HEK293 (cell line): ENCODE results near the gene LRRN4.

Experiments
- CTCF ChIA-PET: fragments of 350-600 bp; formaldehyde crosslinking; extraction: SDS; loops from one replicate; lab custom pipeline; 2021; ENCODE audit warnings: antibody characterized with exemption; lab: Yijun Ruan, JAX
- POLR2A ChIA-PET: fragments of 300-600 bp; formaldehyde crosslinking; extraction: SDS; loops from one replicate; lab custom pipeline; 2020; ENCODE audit warnings: antibody characterized with exemption, inconsistent platforms; lab: Yijun Ruan, JAX
- H3K27ac ChIP-seq: fragments of 200-500 bp; sonication (Bioruptor generic); 2 replicates; pipeline ENCODE4 v1.5.1; 2014; ENCODE audit warnings: low read depth, low read length, control low read depth, inconsistent platforms; ENCODE audit errors: extremely low read depth
- H3K36me3 ChIP-seq, 2 experiments: fragments of 200-500 bp in 1 of 2; sonication (Bioruptor generic) in 1 of 2; 1 replicate in 1 of 2; 2 replicates in 1 of 2; pipeline ENCODE4 v1.5.1; 2014 to 2017; ENCODE audit warnings: inconsistent platforms in 2 of 2, low read length in 2 of 2; ENCODE audit not compliant: control insufficient read depth in 2 of 2, insufficient read depth in 1 of 2
- H3K4me1 ChIP-seq: fragments of 200-500 bp; sonication (Bioruptor generic); 2 replicates; pipeline ENCODE4 v1.5.1; 2014; ENCODE audit warnings: mild to moderate bottlenecking, low read length, inconsistent platforms; ENCODE audit not compliant: control insufficient read depth, insufficient read depth
- H3K4me3 ChIP-seq: 2 replicates; pipeline ENCODE4 v1.5.1; 2011; ENCODE audit warnings: low read depth, mild to moderate bottlenecking, control low read depth, low read length, moderate library complexity
- H3K9me3 ChIP-seq: fragments of 200-500 bp; sonication (Bioruptor generic); 2 replicates; pipeline ENCODE4 v1.5.1; 2014; ENCODE audit warnings: low read depth, low read length, inconsistent platforms; ENCODE audit not compliant: control insufficient read depth, insufficient read depth
- BCL11A ChIP-seq: fragments of 450-650 bp; formaldehyde crosslinking; IDR thresholded peaks from 2 replicates; pipeline ENCODE4 v1.5.1; 2016; ENCODE audit warnings: low read depth, missing biosample characterization, missing genetic modification characterization
- HOXC10 ChIP-seq: sonication (generic); formaldehyde crosslinking; IDR thresholded peaks from 2 replicates; pipeline ENCODE4 v1.8.1; 2023; ENCODE audit warnings: mild to moderate bottlenecking, missing genetic modification reagents
- KLF8 ChIP-seq: fragments of 450-650 bp; formaldehyde crosslinking; IDR thresholded peaks from 2 replicates; pipeline ENCODE4 v1.5.1; 2016; ENCODE audit warnings: missing biosample characterization, missing genetic modification characterization
- MYNN ChIP-seq: fragments of 450-650 bp; formaldehyde crosslinking; IDR thresholded peaks from 2 replicates; pipeline ENCODE4 v1.5.1; 2016; ENCODE audit warnings: missing biosample characterization, missing genetic modification characterization, borderline replicate concordance
- SALL2 ChIP-seq: fragments of 450-650 bp; formaldehyde crosslinking; IDR thresholded peaks from 2 replicates; pipeline ENCODE4 v1.5.0; 2017; ENCODE audit warnings: missing biosample characterization, mild to moderate bottlenecking, missing genetic modification characterization, borderline replicate concordance
- SCRT2 ChIP-seq: fragments of 450-650 bp; formaldehyde crosslinking; IDR thresholded peaks from 2 replicates; pipeline ENCODE4 v1.5.1; 2016; ENCODE audit warnings: missing biosample characterization, missing genetic modification characterization
- SP7 ChIP-seq: fragments of 450-650 bp; formaldehyde crosslinking; IDR thresholded peaks from 2 replicates; pipeline ENCODE4 v1.5.1; 2016; ENCODE audit warnings: missing biosample characterization, missing genetic modification characterization
- ZBTB20 ChIP-seq: fragments of 450-650 bp; formaldehyde crosslinking; IDR thresholded peaks from 2 replicates; pipeline ENCODE4 v1.5.1; 2016; ENCODE audit warnings: missing biosample characterization, missing genetic modification characterization
- ZNF112 ChIP-seq: fragments of 450-650 bp; formaldehyde crosslinking; IDR thresholded peaks from 2 replicates; pipeline ENCODE4 v1.5.0; 2017; ENCODE audit warnings: missing biosample characterization, missing genetic modification characterization
- ZNF140 ChIP-seq: fragments of 450-650 bp; formaldehyde crosslinking; IDR thresholded peaks from 2 replicates; pipeline ENCODE4 v1.5.1; 2016; ENCODE audit warnings: missing biosample characterization, missing genetic modification characterization
- ZNF169 ChIP-seq: fragments of 450-650 bp; formaldehyde crosslinking; IDR thresholded peaks from 2 replicates; pipeline ENCODE4 v1.5.1; 2016; ENCODE audit warnings: missing biosample characterization, missing genetic modification characterization
- ZNF324 ChIP-seq: fragments of 450-650 bp; formaldehyde crosslinking; IDR thresholded peaks from 2 replicates; pipeline ENCODE4 v1.5.1; 2016; ENCODE audit warnings: missing biosample characterization, missing genetic modification characterization
- ZNF341 ChIP-seq: fragments of 450-650 bp; formaldehyde crosslinking; IDR thresholded peaks from 2 replicates; pipeline ENCODE4; 2016; ENCODE audit warnings: low read depth, missing biosample characterization, missing genetic modification characterization
- ZNF394 ChIP-seq: fragments of 450-650 bp; formaldehyde crosslinking; IDR thresholded peaks from 2 replicates; pipeline ENCODE4 v1.5.1; 2016; ENCODE audit warnings: missing biosample characterization, missing genetic modification characterization, mild to moderate bottlenecking, moderate library complexity, borderline replicate concordance
- ZNF426 ChIP-seq: fragments of 450-650 bp; formaldehyde crosslinking; IDR thresholded peaks from 2 replicates; pipeline ENCODE4 v1.5.1; 2017; ENCODE audit warnings: missing biosample characterization, missing genetic modification characterization, mild to moderate bottlenecking, inconsistent platforms, moderate library complexity
- ZNF473 ChIP-seq: fragments of 450-650 bp; formaldehyde crosslinking; IDR thresholded peaks from 2 replicates; pipeline ENCODE4 v1.5.1; 2017; ENCODE audit warnings: missing biosample characterization, missing genetic modification characterization
- ZNF48 ChIP-seq: fragments of 450-650 bp; formaldehyde crosslinking; IDR thresholded peaks from 2 replicates; pipeline ENCODE4 v1.5.1; 2016; ENCODE audit warnings: missing biosample characterization, missing genetic modification characterization
- ZNF529 ChIP-seq: fragments of 450-650 bp; formaldehyde crosslinking; IDR thresholded peaks from 2 replicates; pipeline ENCODE4 v1.5.1; 2017; ENCODE audit warnings: missing genetic modification characterization, missing biosample characterization; ENCODE audit not compliant: insufficient replicate concordance
- ZNF596 ChIP-seq: fragments of 450-650 bp; IDR thresholded peaks from 2 replicates; pipeline ENCODE4 v1.5.0; 2018; ENCODE audit warnings: missing biosample characterization, mild to moderate bottlenecking, missing genetic modification characterization, moderate library complexity
- ZNF600 ChIP-seq: fragments of 450-650 bp; formaldehyde crosslinking; IDR thresholded peaks from 2 replicates; pipeline ENCODE4 v1.5.1; 2016; ENCODE audit warnings: missing biosample characterization, missing genetic modification characterization
- ZNF610 ChIP-seq: fragments of 450-650 bp; formaldehyde crosslinking; IDR thresholded peaks from 2 replicates; pipeline ENCODE4 v1.5.1; 2016; ENCODE audit warnings: missing biosample characterization, missing genetic modification characterization, borderline replicate concordance
- ZNF629 ChIP-seq: fragments of 450-650 bp; formaldehyde crosslinking; IDR thresholded peaks from 2 replicates; pipeline ENCODE4 v1.5.1; 2017; ENCODE audit warnings: missing biosample characterization, missing genetic modification characterization
- ZNF776 ChIP-seq: fragments of 450-650 bp; formaldehyde crosslinking; IDR thresholded peaks from 2 replicates; pipeline ENCODE4 v1.5.0; 2017; ENCODE audit warnings: missing biosample characterization, missing genetic modification characterization, borderline replicate concordance
- ZNF777 ChIP-seq: fragments of 450-650 bp; formaldehyde crosslinking; IDR thresholded peaks from 2 replicates; pipeline ENCODE4 v1.5.1; 2017; ENCODE audit warnings: missing biosample characterization, missing genetic modification characterization, borderline replicate concordance
- ZSCAN16 ChIP-seq: fragments of 450-650 bp; formaldehyde crosslinking; IDR thresholded peaks from 2 replicates; pipeline ENCODE4 v1.5.1; 2016; ENCODE audit warnings: missing biosample characterization, missing genetic modification characterization
- ZXDB ChIP-seq: fragments of 450-650 bp; formaldehyde crosslinking; IDR thresholded peaks from 2 replicates; pipeline ENCODE4 v1.5.1; 2016; ENCODE audit warnings: missing biosample characterization, missing genetic modification characterization
- TF ChIP-seq, protein P1 (sequence below): fragments of 450-650 bp; formaldehyde crosslinking; IDR thresholded peaks from 2 replicates; pipeline ENCODE4 v1.5.1; 2016; ENCODE audit warnings: missing biosample characterization, missing genetic modification characterization, borderline replicate concordance
- TF ChIP-seq, protein P2 (sequence below): fragments of 450-650 bp; formaldehyde crosslinking; IDR thresholded peaks from 2 replicates; pipeline ENCODE4 v1.5.1; 2016; ENCODE audit warnings: missing biosample characterization, missing genetic modification characterization
- TF ChIP-seq, protein P3 (sequence below): fragments of 450-650 bp; formaldehyde crosslinking; IDR thresholded peaks from 2 replicates; pipeline ENCODE4 v1.5.1; 2016; ENCODE audit warnings: missing biosample characterization, missing genetic modification characterization

The LRRN4 gene

DNA sequence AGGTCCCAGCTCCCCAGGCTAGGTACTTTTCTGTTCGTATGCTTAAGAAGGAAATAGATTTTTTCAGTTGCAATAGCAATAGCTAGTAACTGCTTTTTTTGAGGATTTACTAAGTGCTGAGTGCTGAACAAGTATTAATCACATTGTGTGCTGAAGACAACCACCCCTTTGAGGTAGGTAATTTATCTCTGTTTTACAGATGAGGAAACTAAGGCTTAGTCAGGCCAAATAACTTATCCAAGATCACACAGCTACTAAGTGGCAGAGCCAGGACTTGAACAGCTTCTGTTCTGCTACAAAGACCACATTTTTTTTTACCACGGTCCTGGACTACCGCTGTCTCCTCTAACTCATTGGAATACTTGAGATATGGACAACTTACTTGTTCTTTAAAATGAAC lies 39.8 kb downstream of the LRRN4 start (continued):
- TF ChIP-seq, protein P1, sequence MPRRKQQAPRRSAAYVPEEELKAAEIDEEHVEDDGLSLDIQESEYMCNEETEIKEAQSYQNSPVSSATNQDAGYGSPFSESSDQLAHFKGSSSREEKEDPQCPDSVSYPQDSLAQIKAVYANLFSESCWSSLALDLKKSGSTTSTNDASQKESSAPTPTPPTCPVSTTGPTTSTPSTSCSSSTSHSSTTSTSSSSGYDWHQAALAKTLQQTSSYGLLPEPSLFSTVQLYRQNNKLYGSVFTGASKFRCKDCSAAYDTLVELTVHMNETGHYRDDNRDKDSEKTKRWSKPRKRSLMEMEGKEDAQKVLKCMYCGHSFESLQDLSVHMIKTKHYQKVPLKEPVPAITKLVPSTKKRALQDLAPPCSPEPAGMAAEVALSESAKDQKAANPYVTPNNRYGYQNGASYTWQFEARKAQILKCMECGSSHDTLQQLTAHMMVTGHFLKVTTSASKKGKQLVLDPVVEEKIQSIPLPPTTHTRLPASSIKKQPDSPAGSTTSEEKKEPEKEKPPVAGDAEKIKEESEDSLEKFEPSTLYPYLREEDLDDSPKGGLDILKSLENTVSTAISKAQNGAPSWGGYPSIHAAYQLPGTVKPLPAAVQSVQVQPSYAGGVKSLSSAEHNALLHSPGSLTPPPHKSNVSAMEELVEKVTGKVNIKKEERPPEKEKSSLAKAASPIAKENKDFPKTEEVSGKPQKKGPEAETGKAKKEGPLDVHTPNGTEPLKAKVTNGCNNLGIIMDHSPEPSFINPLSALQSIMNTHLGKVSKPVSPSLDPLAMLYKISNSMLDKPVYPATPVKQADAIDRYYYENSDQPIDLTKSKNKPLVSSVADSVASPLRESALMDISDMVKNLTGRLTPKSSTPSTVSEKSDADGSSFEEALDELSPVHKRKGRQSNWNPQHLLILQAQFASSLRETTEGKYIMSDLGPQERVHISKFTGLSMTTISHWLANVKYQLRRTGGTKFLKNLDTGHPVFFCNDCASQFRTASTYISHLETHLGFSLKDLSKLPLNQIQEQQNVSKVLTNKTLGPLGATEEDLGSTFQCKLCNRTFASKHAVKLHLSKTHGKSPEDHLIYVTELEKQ: no peak
- TF ChIP-seq ZNF169 (no peak), ZBTB20 (no peak), ZNF529 (no peak), ZNF48 (tag by site-specific recombination) (no peak), SP7 (tag by site-specific recombination) (no peak), ZNF112 (tag by site-specific recombination) (no peak), ZNF596 (tag by site-specific recombination) (no peak)

DNA sequence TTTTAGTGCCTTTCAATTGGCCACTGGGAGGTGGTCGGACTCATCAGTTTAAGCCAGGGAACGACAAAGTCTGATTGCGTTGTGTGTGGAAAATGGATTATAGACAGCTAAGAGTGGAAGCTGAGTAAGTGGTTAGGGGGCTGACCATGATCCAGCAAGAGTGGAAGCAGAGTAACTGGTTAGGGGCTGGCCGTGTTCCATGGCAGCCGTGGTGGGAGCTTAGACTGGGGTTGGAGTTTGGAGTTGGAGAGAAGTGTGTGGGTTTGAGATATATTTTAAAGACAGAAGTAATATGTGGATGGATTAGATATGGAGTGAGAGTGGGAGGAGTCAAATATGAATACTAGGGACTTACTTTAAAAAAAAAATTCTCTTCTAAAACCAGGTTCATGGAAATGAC lies 41.7 kb downstream of the LRRN4 start:
- no peak for TF ChIP-seq ZNF140 (tag by site-specific recombination)
- no peak for TF ChIP-seq ZXDB (tag by site-specific recombination)
- no peak for TF ChIP-seq ZNF777 (tag by site-specific recombination)
- no peak for TF ChIP-seq ZSCAN16 (tag by site-specific recombination)
- TF ChIP-seq ZNF394 (tag by site-specific recombination): no peak
- H3K4me3 ChIP-seq: no peak overlapping the region
- ChIA-PET CTCF (no interaction called here), POLR2A (no interaction called here)
- no peaks in the 10 kb centered on the region for H3K4me1 ChIP-seq
- H3K27ac ChIP-seq: no peak overlapping the region
- peaks cover 24 to 69% of the 10 kb centered on the region in 2 experiments for H3K36me3 ChIP-seq
- H3K9me3 ChIP-seq: no peaks in the 10 kb centered on the region

DNA sequence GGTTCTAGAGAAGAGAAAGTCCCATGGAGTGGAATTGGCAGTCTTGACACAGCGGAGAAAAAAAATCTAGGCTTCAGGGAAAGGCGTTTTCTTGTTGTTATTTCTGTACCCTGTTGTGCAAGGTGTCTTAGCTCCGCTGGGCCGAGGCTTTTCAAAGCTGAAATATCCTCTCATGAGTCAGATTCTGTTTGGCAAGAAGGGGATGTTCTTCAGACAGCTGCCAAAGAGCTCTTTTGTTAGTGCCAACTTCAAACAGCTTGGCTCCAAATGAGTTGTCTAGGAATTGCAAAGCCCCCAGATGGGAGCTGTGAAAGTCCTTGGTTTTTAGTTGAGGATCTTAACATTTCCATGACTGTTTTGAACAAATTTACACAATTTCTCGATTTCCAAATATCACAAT lies 45.6 kb downstream of the LRRN4 start:
- ChIA-PET POLR2A (no interaction called here), CTCF (interaction anchor here (0.6 to 2.2 kb wide), 5 partner anchors 68 to 1083 kb away, joined by 3 to 13 read pairs (median 3); no protein-coding TSS in a partner anchor)
- Histone ChIP-seq H3K9me3 (no peaks in the 10 kb centered on the region), H3K4me3 (peak overlapping the region; percentile 3; the same call in 1 of the 2 replicates)
- TF ChIP-seq ZNF473 (tag by site-specific recombination) (no peak), HOXC10 (CRISPR knock-in tag) (no peak), BCL11A (tag by site-specific recombination) (no peak), SALL2 (no peak), KLF8 (tag by site-specific recombination) (no peak), ZNF324 (tag by site-specific recombination) (no peak), ZNF600 (tag by site-specific recombination) (no peak), ZNF629 (no peak), ZNF341 (tag by site-specific recombination) (no peak), ZNF426 (tag by site-specific recombination) (no peak), ZNF776 (tag by site-specific recombination) (no peak), ZNF610 (tag by site-specific recombination) (no peak), SCRT2 (tag by site-specific recombination) (no peak), MYNN (no peak)
- TF ChIP-seq, protein P2, sequence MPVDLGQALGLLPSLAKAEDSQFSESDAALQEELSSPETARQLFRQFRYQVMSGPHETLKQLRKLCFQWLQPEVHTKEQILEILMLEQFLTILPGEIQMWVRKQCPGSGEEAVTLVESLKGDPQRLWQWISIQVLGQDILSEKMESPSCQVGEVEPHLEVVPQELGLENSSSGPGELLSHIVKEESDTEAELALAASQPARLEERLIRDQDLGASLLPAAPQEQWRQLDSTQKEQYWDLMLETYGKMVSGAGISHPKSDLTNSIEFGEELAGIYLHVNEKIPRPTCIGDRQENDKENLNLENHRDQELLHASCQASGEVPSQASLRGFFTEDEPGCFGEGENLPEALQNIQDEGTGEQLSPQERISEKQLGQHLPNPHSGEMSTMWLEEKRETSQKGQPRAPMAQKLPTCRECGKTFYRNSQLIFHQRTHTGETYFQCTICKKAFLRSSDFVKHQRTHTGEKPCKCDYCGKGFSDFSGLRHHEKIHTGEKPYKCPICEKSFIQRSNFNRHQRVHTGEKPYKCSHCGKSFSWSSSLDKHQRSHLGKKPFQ (tag by site-specific recombination): no peak
- TF ChIP-seq, protein P3, sequence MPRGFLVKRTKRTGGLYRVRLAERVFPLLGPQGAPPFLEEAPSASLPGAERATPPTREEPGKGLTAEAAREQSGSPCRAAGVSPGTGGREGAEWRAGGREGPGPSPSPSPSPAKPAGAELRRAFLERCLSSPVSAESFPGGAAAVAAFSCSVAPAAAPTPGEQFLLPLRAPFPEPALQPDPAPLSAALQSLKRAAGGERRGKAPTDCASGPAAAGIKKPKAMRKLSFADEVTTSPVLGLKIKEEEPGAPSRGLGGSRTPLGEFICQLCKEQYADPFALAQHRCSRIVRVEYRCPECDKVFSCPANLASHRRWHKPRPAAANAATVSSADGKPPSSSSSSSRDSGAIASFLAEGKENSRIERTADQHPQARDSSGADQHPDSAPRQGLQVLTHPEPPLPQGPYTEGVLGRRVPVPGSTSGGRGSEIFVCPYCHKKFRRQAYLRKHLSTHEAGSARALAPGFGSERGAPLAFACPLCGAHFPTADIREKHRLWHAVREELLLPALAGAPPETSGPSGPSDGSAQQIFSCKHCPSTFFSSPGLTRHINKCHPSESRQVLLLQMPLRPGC (tag by site-specific recombination): no peak
- TF ChIP-seq, all 188 proteins: peak for 0
- no peak overlapping the region for H3K27ac ChIP-seq
- H3K36me3 ChIP-seq: peaks cover 15 to 36% of the 10 kb centered on the region in 2 experiments
- no peaks in the 10 kb centered on the region for H3K4me1 ChIP-seq
